ENCODE data around the gene TNS4. TPM values are rescaled to one million over a fixed set of nuclear protein-coding genes. Genes with fewer than 3 reads are reported as not detected.
A peak's percentile ranks its signal among the peaks of the same experiment; 100 is the strongest.

Gene TNS4
- total RNA-seq, 1 donor from 2014 or later: not detected

- peaks cover 96% of the 10 kb centered on the region for H3K4me1 ChIP-seq
- H3K4me3 ChIP-seq: no peak overlapping the region
- peak overlapping the region; percentile 94 for H3K27ac ChIP-seq (replicated peaks)
- intact Hi-C loops (cut with micrococcal nuclease): loop anchor here (10.0 kb wide), 1 partner anchor 93 kb away; the partner anchor contains the start of gene IGFBP4
- TF ChIP-seq, protein P1, sequence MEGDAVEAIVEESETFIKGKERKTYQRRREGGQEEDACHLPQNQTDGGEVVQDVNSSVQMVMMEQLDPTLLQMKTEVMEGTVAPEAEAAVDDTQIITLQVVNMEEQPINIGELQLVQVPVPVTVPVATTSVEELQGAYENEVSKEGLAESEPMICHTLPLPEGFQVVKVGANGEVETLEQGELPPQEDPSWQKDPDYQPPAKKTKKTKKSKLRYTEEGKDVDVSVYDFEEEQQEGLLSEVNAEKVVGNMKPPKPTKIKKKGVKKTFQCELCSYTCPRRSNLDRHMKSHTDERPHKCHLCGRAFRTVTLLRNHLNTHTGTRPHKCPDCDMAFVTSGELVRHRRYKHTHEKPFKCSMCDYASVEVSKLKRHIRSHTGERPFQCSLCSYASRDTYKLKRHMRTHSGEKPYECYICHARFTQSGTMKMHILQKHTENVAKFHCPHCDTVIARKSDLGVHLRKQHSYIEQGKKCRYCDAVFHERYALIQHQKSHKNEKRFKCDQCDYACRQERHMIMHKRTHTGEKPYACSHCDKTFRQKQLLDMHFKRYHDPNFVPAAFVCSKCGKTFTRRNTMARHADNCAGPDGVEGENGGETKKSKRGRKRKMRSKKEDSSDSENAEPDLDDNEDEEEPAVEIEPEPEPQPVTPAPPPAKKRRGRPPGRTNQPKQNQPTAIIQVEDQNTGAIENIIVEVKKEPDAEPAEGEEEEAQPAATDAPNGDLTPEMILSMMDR (IDR thresholded peaks at IDR 0.05; ENCODE audit: borderline replicate concordance): no peak
- no peaks in the 10 kb centered on the region for H3K9me3 ChIP-seq (replicated peaks)
- no peaks in the 10 kb centered on the region for H3K27me3 ChIP-seq (ENCODE audit: low read depth)
- no peaks in the 10 kb centered on the region for H3K36me3 ChIP-seq
- DNase-seq: peak; percentile 79
Measured at GRCh38 chr17:40538019-40538935, 36.9 kb upstream of the TNS4 start.

GRCh38 chr17:40536295-40537171 lies 35.1 kb upstream of the TNS4 start:
- intact Hi-C loops (cut with micrococcal nuclease): loop anchor here (10.0 kb wide), 1 partner anchor 92 kb away; the partner anchor contains the start of gene IGFBP4
- no peaks in the 10 kb centered on the region for H3K36me3 ChIP-seq
- no peaks in the 10 kb centered on the region for H3K9me3 ChIP-seq (replicated peaks)
- TF ChIP-seq, protein P1 (IDR thresholded peaks at IDR 0.05; ENCODE audit: borderline replicate concordance): no peak
- DNase-seq: no peak
- peaks cover 96% of the 10 kb centered on the region for H3K4me1 ChIP-seq
- H3K27me3 ChIP-seq (ENCODE audit: low read depth): no peaks in the 10 kb centered on the region
- peak overlapping the region; percentile 94 for H3K27ac ChIP-seq (replicated peaks)
- no peak overlapping the region for H3K4me3 ChIP-seq

DNA sequence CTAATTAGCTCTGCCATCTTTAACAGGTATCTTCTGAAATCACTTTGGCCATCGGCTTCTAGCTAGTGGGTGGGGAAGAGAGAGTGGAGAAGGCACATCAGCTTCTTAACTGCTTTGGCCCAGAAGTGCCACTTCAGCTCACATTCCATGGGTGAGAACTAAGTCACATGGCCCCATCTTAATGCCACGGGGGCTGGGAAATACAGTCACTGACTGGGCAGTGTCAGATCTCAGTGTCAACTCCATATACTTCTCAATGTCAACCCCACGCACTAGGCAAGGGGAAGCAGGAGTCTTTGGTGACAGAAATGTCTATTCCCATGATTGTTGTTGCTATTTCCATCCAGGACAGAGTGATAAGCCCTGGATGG lies 34.5 kb upstream of the TNS4 start:
- H3K9me3 ChIP-seq (replicated peaks): no peaks in the 10 kb centered on the region
- intact Hi-C loops (cut with micrococcal nuclease): loop anchor here (10.0 kb wide), 1 partner anchor 91 kb away; the partner anchor contains the start of gene IGFBP4
- H3K4me1 ChIP-seq: peaks cover 92% of the 10 kb centered on the region
- no peaks in the 10 kb centered on the region for H3K27me3 ChIP-seq (ENCODE audit: low read depth)
- TF ChIP-seq, protein P1 (IDR thresholded peaks at IDR 0.05; ENCODE audit: borderline replicate concordance): no peak
- DNase-seq: no peak
- peak overlapping the region; percentile 94 for H3K27ac ChIP-seq (replicated peaks)
- no peak overlapping the region for H3K4me3 ChIP-seq
- no peaks in the 10 kb centered on the region for H3K36me3 ChIP-seq

DNA sequence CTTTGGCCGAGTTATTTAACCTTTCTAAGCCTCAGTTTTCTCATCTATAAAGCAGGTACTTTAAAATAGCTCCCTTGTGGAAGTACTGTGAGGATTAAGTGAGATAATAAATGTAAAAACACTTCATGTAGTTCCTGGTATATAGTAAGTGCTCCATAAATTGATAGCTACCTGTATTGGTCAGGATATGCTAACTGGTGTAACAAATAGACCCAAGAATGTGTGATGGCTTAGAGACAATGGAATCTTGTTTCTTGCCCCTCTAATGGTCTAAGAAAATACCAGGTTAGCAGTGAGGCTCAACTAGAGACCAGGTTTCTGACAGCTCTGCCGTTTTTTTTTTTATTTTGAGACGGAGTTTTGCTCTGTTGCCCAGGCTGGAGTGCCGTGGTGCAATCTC lies 34.0 kb upstream of the TNS4 start:
- peaks cover 87% of the 10 kb centered on the region for H3K4me1 ChIP-seq
- H3K27me3 ChIP-seq (ENCODE audit: low read depth): no peaks in the 10 kb centered on the region
- H3K36me3 ChIP-seq: no peaks in the 10 kb centered on the region
- intact Hi-C loops (cut with micrococcal nuclease): loop anchor here (10.0 kb wide), 1 partner anchor 91 kb away; the partner anchor contains the start of gene IGFBP4
- DNase-seq: no peak
- no peak overlapping the region for H3K4me3 ChIP-seq
- TF ChIP-seq, protein P1 (IDR thresholded peaks at IDR 0.05; ENCODE audit: borderline replicate concordance): no peak
- H3K9me3 ChIP-seq (replicated peaks): no peaks in the 10 kb centered on the region
- H3K27ac ChIP-seq (replicated peaks): peak overlapping the region; percentile 94

Measured in left ventricle myocardium inferior (tissue), 1 donor.